PC-3 (cell line): Measurements from ENCODE around the gene DAPP1. TPM values are rescaled to one million over a fixed set of nuclear protein-coding genes. Genes with fewer than 3 reads are reported as not detected.

Experiments
- ATAC-seq: fragments of 200-7000 bp; cut with Tn5 transposase; 2 replicates; pipeline ENCODE4 v1.9.1; 2020; ENCODE audit warnings: mild to moderate bottlenecking, moderate library complexity
- BruUV-seq: library from RNA; stranded (reverse); fragments of 400-500 nt; replicated peaks from 2 replicates; lab custom pipeline; 2021; lab: Mats Ljungman, UMichigan
- CTCF ChIA-PET: fragments of 300-600 bp; sonication (Branson Sonifier 250); formaldehyde crosslinking; loops from one replicate; lab custom pipeline; 2022; ENCODE audit warnings: antibody characterized with exemption; lab: Charles Lee
- POLR2A ChIA-PET: fragments of 300-600 bp; sonication (Branson Sonifier 250); formaldehyde crosslinking; loops from one replicate; lab custom pipeline; 2022; ENCODE audit warnings: antibody characterized with exemption; ENCODE audit not compliant: unreplicated experiment; lab: Charles Lee
- DNase-seq: peaks from one replicate; pipeline ENCODE4 v3.0.0-alpha.2; 2015
- H2AFZ ChIP-seq: fragments of 300-600 bp; sonication (generic); 2 replicates; pipeline ENCODE4 v1.6.0; 2016; ENCODE audit warnings: antibody characterized with exemption, low read length
- H3F3A ChIP-seq: fragments of 300-600 bp; sonication (generic); one replicate; pipeline ENCODE4 v1.6.0; 2017; ENCODE audit warnings: antibody characterized with exemption, low read length, control low read depth, mild to moderate bottlenecking; ENCODE audit not compliant: unreplicated experiment
- H3K27ac ChIP-seq: fragments of 300-600 bp; sonication (generic); 2 replicates; pipeline ENCODE4 v1.5.1; 2016; ENCODE audit warnings: mild to moderate bottlenecking, low read length
- H3K27me3 ChIP-seq: fragments of 300-600 bp; sonication (generic); 2 replicates; pipeline ENCODE4 v1.6.1; 2016; ENCODE audit warnings: low read length, mixed read lengths
- H3K36me3 ChIP-seq: fragments of 300-600 bp; sonication (generic); 2 replicates; pipeline ENCODE4 v1.6.1; 2016; ENCODE audit warnings: low read depth, mixed run types, low read length, mixed read lengths
- H3K4me1 ChIP-seq: fragments of 300-600 bp; sonication (generic); 2 replicates; pipeline ENCODE4 v1.5.1; 2016; ENCODE audit warnings: low read length; ENCODE audit not compliant: insufficient read depth
- H3K4me2 ChIP-seq: fragments of 300-600 bp; sonication (generic); 2 replicates; pipeline ENCODE4 v1.6.0; 2016; ENCODE audit warnings: low read length
- H3K4me3 ChIP-seq: fragments of 300-600 bp; sonication (generic); 2 replicates; pipeline ENCODE4 v1.5.1; 2016; ENCODE audit warnings: mild to moderate bottlenecking, low read length, mixed read lengths
- H3K79me2 ChIP-seq: fragments of 300-600 bp; sonication (generic); 2 replicates; pipeline ENCODE4 v1.6.1; 2017; ENCODE audit warnings: low read length, mixed read lengths
- H3K9ac ChIP-seq: fragments of 300-600 bp; sonication (generic); 2 replicates; pipeline ENCODE4 v1.6.0; 2016; ENCODE audit warnings: mild to moderate bottlenecking, low read length
- H3K9me2 ChIP-seq: fragments of 300-600 bp; sonication (generic); replicated peaks from 2 replicates; pipeline ENCODE4 v1.6.1; 2016; ENCODE audit warnings: mixed run types, low read length, mixed read lengths
- H3K9me3 ChIP-seq: fragments of 300-600 bp; sonication (generic); 2 replicates; pipeline ENCODE4 v1.6.1; 2016; ENCODE audit warnings: low read length, mixed read lengths
- H4K20me1 ChIP-seq: fragments of 300-600 bp; sonication (generic); 2 replicates; pipeline ENCODE4 v1.6.1; 2016; ENCODE audit warnings: low read length, mixed read lengths
- CTCF ChIP-seq: fragments of 300-600 bp; sonication (generic); conservative IDR thresholded peaks from 2 replicates; pipeline ENCODE4 v1.5.1; 2017; ENCODE audit warnings: antibody characterized with exemption, low read depth, mild to moderate bottlenecking, low read length
- EZH2 ChIP-seq: fragments of 300-600 bp; sonication (generic); IDR thresholded peaks from one replicate; pipeline ENCODE4 v1.6.1; 2017; ENCODE audit warnings: antibody characterized with exemption, mild to moderate bottlenecking, low read length; ENCODE audit not compliant: unreplicated experiment
- EZH2phosphoT487 ChIP-seq: fragments of 300-600 bp; sonication (generic); IDR thresholded peaks from 2 replicates; pipeline ENCODE4 v1.6.1; 2018; ENCODE audit warnings: mild to moderate bottlenecking, antibody characterized with exemption, low read length, borderline replicate concordance
- intact Hi-C: fragments of 100-400 bp; cut with micrococcal nuclease; formaldehyde crosslinking; loops from 2 replicates; pipeline ENCODE4 v1.9.0; 2023
- total RNA-seq: library from RNA; depleted of rRNA; stranded (reverse); fragments of >200 nt; gene quantifications from 2 replicates; pipeline ENCODE4 v1.2.3, GENCODE V29; 2014

The DAPP1 gene
- total RNA-seq, 1 experiment from 2014 or later, result 11.6 TPM

GRCh38 chr4:99810536-99810935 is 6.1 kb upstream of the DAPP1 start:
- Histone ChIP-seq H2AFZ (no peak overlapping the region), H3K9ac (no peak overlapping the region), H3K4me3 (no peak overlapping the region), H3K9me3 (no peaks in the 10 kb centered on the region), H3F3A (peaks cover 6% of the 10 kb centered on the region), H3K27me3 (no peaks in the 10 kb centered on the region), H3K79me2 (no peaks in the 10 kb centered on the region), H3K27ac (no peak overlapping the region), H3K4me1 (peaks cover 14% of the 10 kb centered on the region), H3K4me2 (no peak overlapping the region), H4K20me1 (no peaks in the 10 kb centered on the region), H3K36me3 (no peaks in the 10 kb centered on the region), H3K9me2 (no peaks in the 10 kb centered on the region)
- ChIA-PET POLR2A (no interaction called here), CTCF (no interaction called here)
- no TSS peak for BruUV-seq
- no peak for DNase-seq
- ATAC-seq, result no peak
- intact Hi-C loops, result loop anchor here (10.0 kb wide), 1 partner anchor 254 kb away; no protein-coding TSS in a partner anchor
- TF ChIP-seq EZH2phosphoT487 (no peak), CTCF (no peak), EZH2 (no peak)

DNA sequence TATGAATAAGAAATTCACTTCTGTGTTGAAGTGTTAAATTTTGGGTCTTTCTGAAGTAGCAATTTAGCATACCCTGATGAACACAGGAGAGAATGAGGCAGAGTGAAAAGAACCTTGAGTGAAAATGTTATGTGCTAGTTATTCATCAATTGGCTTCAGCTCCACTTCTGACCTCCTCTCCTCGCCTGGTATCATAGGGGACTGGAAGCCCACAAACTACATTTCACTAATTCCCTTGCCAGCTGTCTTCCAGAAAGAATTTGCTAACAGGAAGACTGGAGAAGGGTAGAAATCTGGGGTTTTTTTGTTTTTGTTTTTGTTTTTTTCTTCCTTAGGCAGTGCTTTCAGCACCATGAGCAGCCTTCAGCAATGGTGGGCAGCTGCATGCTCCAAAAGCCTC is 5.5 kb upstream of the DAPP1 start:
- H2AFZ ChIP-seq, result no peak overlapping the region
- CTCF ChIA-PET, result no interaction called here
- no peak overlapping the region for H3K9ac ChIP-seq
- H3K9me3 ChIP-seq, result no peaks in the 10 kb centered on the region
- H3K79me2 ChIP-seq, result no peaks in the 10 kb centered on the region
- no peaks in the 10 kb centered on the region for H3K9me2 ChIP-seq
- BruUV-seq, result no TSS peak
- H3K4me3 ChIP-seq, result no peak overlapping the region
- H3F3A ChIP-seq, result peaks cover 6% of the 10 kb centered on the region
- H3K4me1 ChIP-seq, result peaks cover 16% of the 10 kb centered on the region
- no peaks in the 10 kb centered on the region for H3K27me3 ChIP-seq
- no peak overlapping the region for H3K4me2 ChIP-seq
- H3K36me3 ChIP-seq, result no peaks in the 10 kb centered on the region
- H3K27ac ChIP-seq, result no peak overlapping the region
- POLR2A ChIA-PET, result no interaction called here
- no peaks in the 10 kb centered on the region for H4K20me1 ChIP-seq
- intact Hi-C loops, result loop anchor here (10.0 kb wide), 1 partner anchor 254 kb away; no protein-coding TSS in a partner anchor
- ATAC-seq (no peak), DNase-seq (no peak)
- TF ChIP-seq EZH2phosphoT487, result no peak
- TF ChIP-seq EZH2, result no peak
- no peak for TF ChIP-seq CTCF

DNA sequence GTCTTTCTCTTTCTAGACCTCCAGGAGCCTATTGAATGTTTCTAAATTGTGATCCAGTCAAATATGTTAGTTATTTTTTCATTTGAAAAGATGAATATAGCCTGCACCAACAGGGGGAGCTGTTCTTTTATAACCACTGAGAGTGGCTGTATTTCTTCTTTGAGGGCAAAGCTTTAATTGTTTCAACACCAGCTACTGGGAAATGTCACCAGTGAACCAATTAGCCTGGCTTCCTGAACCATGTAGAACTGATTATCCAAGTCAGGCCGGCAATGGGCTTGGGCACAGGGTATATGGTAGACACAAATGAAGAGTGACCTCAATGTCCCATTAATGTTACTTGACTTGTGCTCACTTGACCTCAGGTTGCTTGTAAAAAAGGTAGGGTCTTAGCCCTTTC is 4.8 kb upstream of the DAPP1 start:
- Histone ChIP-seq H3K9me2 (no peaks in the 10 kb centered on the region), H3F3A (peaks cover 6% of the 10 kb centered on the region), H4K20me1 (no peaks in the 10 kb centered on the region), H3K27ac (no peak overlapping the region), H3K36me3 (no peaks in the 10 kb centered on the region), H3K9me3 (no peaks in the 10 kb centered on the region), H3K79me2 (peaks cover 1% of the 10 kb centered on the region), H3K27me3 (no peaks in the 10 kb centered on the region), H3K4me3 (no peak overlapping the region), H3K9ac (no peak overlapping the region), H2AFZ (no peak overlapping the region), H3K4me1 (peaks cover 20% of the 10 kb centered on the region), H3K4me2 (no peak overlapping the region)
- peak; percentile 60 for DNase-seq
- no peak for ATAC-seq
- BruUV-seq, result no TSS peak
- POLR2A ChIA-PET, result no interaction called here
- CTCF ChIA-PET, result interaction anchor here (0.6 kb wide), 2 partner anchors 248 to 870 kb away, joined by 5 to 9 read pairs; no protein-coding TSS in a partner anchor
- TF ChIP-seq CTCF, result peak; percentile 71
- no peak for TF ChIP-seq EZH2phosphoT487
- intact Hi-C loops, result loop anchor here (10.0 kb wide), 1 partner anchor 253 kb away; no protein-coding TSS in a partner anchor
